ENCODE data around the gene CITED1. TPM values are rescaled to one million over a fixed set of nuclear protein-coding genes. Genes with fewer than 3 reads are reported as not detected.
A peak's percentile ranks its signal among the peaks of the same experiment; 100 is the strongest.

The CITED1 gene
- total RNA-seq, 1 donor from 2014 or later = 0.77 TPM

GRCh38 chrX:72301781-72302180, 3.9 kb downstream of the CITED1 start:
- no peak for TF ChIP-seq CTCF (IDR thresholded peaks at IDR 0.05)
- Mint-ChIP-seq H3K4me1 (ENCODE audit: low read depth) (peaks cover 3% of the 10 kb centered on the region), H3K9me3 (ENCODE audit: low read depth) (no peaks in the 10 kb centered on the region), H3K4me3 (ENCODE audit: unreplicated experiment) (no peak overlapping the region), H3K27ac (ENCODE audit: unreplicated experiment) (no peak overlapping the region), H3K27me3 (ENCODE audit: low read depth) (peaks cover 45% of the 10 kb centered on the region), H3K36me3 (ENCODE audit: low read depth) (no peaks in the 10 kb centered on the region)
- DNase-seq (ENCODE audit: low spot score) = no peak

DNA sequence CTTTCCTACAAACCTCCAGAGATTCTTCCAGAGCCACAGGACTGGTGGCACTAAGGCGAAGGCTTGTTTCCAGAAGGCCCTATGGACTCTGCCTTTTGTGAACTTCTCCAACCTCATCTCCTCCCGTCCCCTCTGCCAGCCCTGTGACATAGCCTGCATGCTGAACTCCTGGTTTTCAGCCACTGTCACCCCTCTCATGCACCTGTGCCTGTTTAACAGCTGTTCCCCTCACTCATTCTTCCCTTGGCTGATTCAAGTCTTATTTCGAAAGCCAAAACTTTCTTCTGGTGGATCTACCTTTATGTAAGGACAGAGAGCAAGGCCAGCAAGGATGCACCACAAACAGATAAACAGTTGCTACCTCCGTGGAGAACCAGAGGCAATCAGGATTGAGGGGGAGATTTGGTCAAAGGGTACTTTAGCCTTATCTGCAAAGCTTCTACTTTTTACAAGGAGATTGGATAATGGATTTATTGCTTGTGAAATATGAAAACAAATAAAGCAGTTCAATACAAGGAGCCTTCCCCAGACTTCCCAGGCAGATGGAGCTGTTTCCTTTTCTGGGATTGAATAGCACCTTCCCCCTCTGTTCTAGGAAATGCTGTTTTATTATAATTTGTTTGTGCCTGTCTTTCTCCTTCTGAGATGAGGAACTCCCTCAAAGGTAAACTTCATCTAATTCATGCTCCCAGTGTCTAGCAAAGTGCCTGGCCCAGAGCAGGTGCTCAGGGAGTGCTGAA, 5.7 kb downstream of the CITED1 start:
- Mint-ChIP-seq H3K9me3 (ENCODE audit: low read depth) (no peaks in the 10 kb centered on the region), H3K4me1 (ENCODE audit: low read depth) (peaks cover 3% of the 10 kb centered on the region), H3K4me3 (ENCODE audit: unreplicated experiment) (no peak overlapping the region), H3K27ac (ENCODE audit: unreplicated experiment) (no peak overlapping the region), H3K36me3 (ENCODE audit: low read depth) (no peaks in the 10 kb centered on the region), H3K27me3 (ENCODE audit: low read depth) (peaks cover 49% of the 10 kb centered on the region)
- DNase-seq (ENCODE audit: low spot score) = no peak
- no peak for TF ChIP-seq CTCF (IDR thresholded peaks at IDR 0.05)

GRCh38 chrX:72297953-72298730, 7.6 kb downstream of the CITED1 start:
- Mint-ChIP-seq H3K27me3 (ENCODE audit: low read depth) (peaks cover 38% of the 10 kb centered on the region), H3K27ac (ENCODE audit: unreplicated experiment) (no peak overlapping the region), H3K4me3 (ENCODE audit: unreplicated experiment) (no peak overlapping the region), H3K9me3 (ENCODE audit: low read depth) (peaks cover under 1% of the 10 kb centered on the region), H3K36me3 (ENCODE audit: low read depth) (no peaks in the 10 kb centered on the region), H3K4me1 (ENCODE audit: low read depth) (no peaks in the 10 kb centered on the region)
- no peak for DNase-seq (ENCODE audit: low spot score)
- peak; percentile 13 for TF ChIP-seq CTCF (IDR thresholded peaks at IDR 0.05)

GRCh38 chrX:72296991-72297390, 8.7 kb downstream of the CITED1 start:
- Mint-ChIP-seq H3K4me3 (ENCODE audit: unreplicated experiment) (no peak overlapping the region), H3K27ac (ENCODE audit: unreplicated experiment) (no peak overlapping the region), H3K4me1 (ENCODE audit: low read depth) (no peaks in the 10 kb centered on the region), H3K27me3 (ENCODE audit: low read depth) (peaks cover 38% of the 10 kb centered on the region), H3K9me3 (ENCODE audit: low read depth) (peaks cover 11% of the 10 kb centered on the region), H3K36me3 (ENCODE audit: low read depth) (no peaks in the 10 kb centered on the region)
- DNase-seq (ENCODE audit: low spot score) = no peak
- TF ChIP-seq CTCF (IDR thresholded peaks at IDR 0.05) = no peak

DNA sequence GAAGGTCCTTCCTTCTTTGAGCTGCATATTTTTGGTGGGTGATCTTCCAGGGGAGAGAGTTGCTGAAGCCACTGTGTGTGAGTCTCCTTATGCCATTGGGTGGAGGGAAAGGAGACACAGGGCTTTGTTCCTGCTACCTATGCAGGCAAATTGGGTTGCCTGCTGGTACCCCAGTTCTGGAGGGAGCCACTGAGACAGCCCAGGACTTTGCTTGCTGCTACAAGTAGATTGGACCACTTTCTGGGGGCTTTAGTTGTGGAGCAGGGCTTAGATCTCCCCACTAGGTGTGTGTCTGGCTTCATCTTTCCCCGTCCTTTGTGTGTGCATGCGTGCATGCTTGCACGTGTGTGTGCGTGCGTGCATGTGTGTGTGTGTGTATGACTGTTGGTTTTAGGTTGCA, 10.0 kb downstream of the CITED1 start:
- Mint-ChIP-seq H3K4me3 (ENCODE audit: unreplicated experiment) (no peak overlapping the region), H3K27me3 (ENCODE audit: low read depth) (peaks cover 34% of the 10 kb centered on the region), H3K27ac (ENCODE audit: unreplicated experiment) (no peak overlapping the region), H3K4me1 (ENCODE audit: low read depth) (no peaks in the 10 kb centered on the region), H3K9me3 (ENCODE audit: low read depth) (peaks cover 15% of the 10 kb centered on the region), H3K36me3 (ENCODE audit: low read depth) (no peaks in the 10 kb centered on the region)
- no peak for DNase-seq (ENCODE audit: low spot score)
- no peak for TF ChIP-seq CTCF (IDR thresholded peaks at IDR 0.05)

All from chondrocyte (in vitro differentiated cells).